ENCODE results near the gene DECR2. TPM values are rescaled to one million over a fixed set of nuclear protein-coding genes. Genes with fewer than 3 reads are reported as not detected.
A peak's percentile ranks its signal among the peaks of the same experiment; 100 is the strongest.
"Not testable (repeated sequence)": the region's sequence is repeated elsewhere in the genome, so short reads cannot be mapped to it uniquely, and the experiment has no call there.

The DECR2 gene
- total RNA-seq, 4 donors from 2014 or later: 16.5 to 30.9 (median 21.4) TPM

DNA sequence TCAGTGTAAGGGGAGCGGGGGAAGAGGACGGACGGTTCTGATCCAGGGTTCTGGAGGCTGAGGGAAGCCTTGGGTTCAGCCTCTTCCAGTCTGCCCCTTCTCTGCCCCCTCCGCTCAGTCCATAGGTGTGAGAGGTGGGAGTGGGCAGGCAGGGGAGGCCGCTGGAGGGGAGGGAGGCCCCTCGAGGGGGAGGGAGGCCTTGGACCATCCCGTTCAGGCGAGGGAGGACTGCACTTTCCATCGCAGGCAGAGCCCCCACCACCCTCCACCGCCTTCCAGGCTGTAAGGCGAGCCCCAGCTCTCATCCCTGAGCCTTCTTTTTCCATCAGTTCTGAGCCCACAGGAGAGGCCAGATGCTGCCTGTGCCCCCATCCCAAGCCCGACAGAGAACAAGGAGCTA lies 44.9 kb upstream of the DECR2 start:
- no peak for ATAC-seq (ENCODE audit: low FRiP score)
- no peak for DNase-seq (ENCODE audit: low spot score)
- no peak for TF ChIP-seq CTCF (IDR thresholded peaks at IDR 0.05)

- no peak for DNase-seq (ENCODE audit: low spot score)
- no peak for ATAC-seq (ENCODE audit: low FRiP score)
- no peak for TF ChIP-seq CTCF (IDR thresholded peaks at IDR 0.05)
These were observed 42.5 kb upstream of the DECR2 start for GRCh38 chr16:359067-359763.

DNA sequence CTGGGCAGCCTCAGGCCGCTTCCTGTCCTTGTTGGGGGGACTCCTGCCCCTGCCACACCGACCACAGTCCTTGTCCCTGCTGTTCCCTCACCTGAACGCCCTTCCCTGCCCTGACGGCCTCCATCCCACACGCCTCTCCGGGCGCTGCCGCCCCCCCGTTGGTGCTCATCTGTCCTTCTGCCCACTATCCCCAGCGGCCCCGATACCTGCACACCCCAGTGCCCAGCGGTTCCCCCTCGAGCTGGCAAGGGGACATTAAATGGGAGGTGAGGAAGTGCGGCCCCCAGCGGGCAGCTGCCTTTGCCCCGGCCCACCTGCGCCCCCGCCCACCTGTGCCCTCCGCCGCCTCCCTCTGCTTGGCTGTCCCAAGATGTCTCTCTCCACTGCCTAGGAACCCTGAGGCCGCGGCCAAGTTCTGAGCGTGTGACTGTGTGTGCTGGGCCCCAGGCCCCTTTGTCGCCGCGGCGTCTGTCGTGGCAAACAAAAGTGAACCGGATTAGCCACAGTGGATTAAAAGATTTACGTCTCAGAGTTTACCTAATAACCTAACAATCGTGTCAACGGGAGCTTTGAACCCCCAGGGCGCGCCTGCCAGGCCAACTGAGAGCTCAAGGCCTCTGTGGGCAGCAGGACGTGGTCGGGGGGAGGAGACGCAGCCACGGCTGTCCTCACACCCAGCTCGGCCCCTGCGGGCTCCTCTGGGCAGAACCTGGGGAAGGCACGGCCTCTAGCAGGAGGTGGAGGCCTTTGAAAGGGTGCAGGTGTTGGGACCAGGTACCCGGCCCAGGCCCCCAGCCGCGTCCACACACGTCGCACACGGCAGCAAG lies 41.6 kb upstream of the DECR2 start:
- no peak for DNase-seq (ENCODE audit: low spot score)
- no peak for TF ChIP-seq CTCF (IDR thresholded peaks at IDR 0.05)
- ATAC-seq (ENCODE audit: low FRiP score): no peak

GRCh38 chr16:360698-361336 lies 40.9 kb upstream of the DECR2 start:
- DNase-seq (ENCODE audit: low spot score): no peak
- no peak for TF ChIP-seq CTCF (IDR thresholded peaks at IDR 0.05)
- ATAC-seq (ENCODE audit: low FRiP score): no peak

GRCh38 chr16:361341-361871 lies 40.3 kb upstream of the DECR2 start:
- TF ChIP-seq CTCF (IDR thresholded peaks at IDR 0.05): no peak
- no peak for DNase-seq (ENCODE audit: low spot score)
- ATAC-seq (ENCODE audit: low FRiP score): no peak

GRCh38 chr16:361872-362701 lies 39.6 kb upstream of the DECR2 start:
- ATAC-seq (ENCODE audit: low FRiP score): peak; percentile 80
- no peak for DNase-seq (ENCODE audit: low spot score)
- TF ChIP-seq CTCF (IDR thresholded peaks at IDR 0.05): no peak

GRCh38 chr16:362702-362999 lies 39.0 kb upstream of the DECR2 start:
- ATAC-seq (ENCODE audit: low FRiP score); DNase-seq (ENCODE audit: low spot score): not testable (repeated sequence)
